IPS DF 6.9 (cell line): ENCODE results near the gene RSPH3.
"Not testable (repeated sequence)": the region's sequence is repeated elsewhere in the genome, so short reads cannot be mapped to it uniquely, and the experiment has no call there.

Experiments
- DNase-seq: peaks from one replicate; pipeline ENCODE4 v3.0.0-alpha.2; 2013; ENCODE audit warnings: low read depth, low spot score
- H3K27ac ChIP-seq: one replicate; pipeline ENCODE4 v1.5.1; 2013; ENCODE audit warnings: low read length, control low read depth
- H3K27me3 ChIP-seq: 2 replicates; pipeline ENCODE4 v1.6.1; 2013; ENCODE audit warnings: mild to moderate bottlenecking, low read length; ENCODE audit not compliant: control insufficient read depth, insufficient read depth
- H3K36me3 ChIP-seq: 2 replicates; pipeline ENCODE4 v1.6.1; 2013; ENCODE audit warnings: low read length; ENCODE audit not compliant: control insufficient read depth, insufficient read depth
- H3K4me1 ChIP-seq: 2 replicates; pipeline ENCODE4 v1.6.1; 2013; ENCODE audit warnings: low read length; ENCODE audit not compliant: control insufficient read depth, insufficient read depth
- H3K4me3 ChIP-seq: 2 replicates; pipeline ENCODE4 v1.5.1; 2013; ENCODE audit warnings: mild to moderate bottlenecking, low read length
- H3K9me3 ChIP-seq: 2 replicates; pipeline ENCODE4 v1.6.1; 2013; ENCODE audit warnings: low read length, inconsistent platforms; ENCODE audit not compliant: control insufficient read depth, insufficient read depth
- WGBS: extraction: QIAGEN DNeasy Blood & Tissue Kit; methylation state at CpG from one replicate; pipeline ENCODE4 v1.1.7; 2013; ENCODE audit warnings: mixed read lengths, missing lambda C conversion rate; ENCODE audit not compliant: insufficient read length, insufficient coverage; 5-methylcytosine and 5-hydroxymethylcytosine counted together

Gene RSPH3

GRCh38 chr6:158955255-158955654, 44.7 kb downstream of the RSPH3 start:
- no peak for DNase-seq
- no peak overlapping the region for H3K4me3 ChIP-seq
- H3K9me3 ChIP-seq: no peaks in the 10 kb centered on the region
- WGBS: no CpG with 5 or more reads among the region's 3 CpGs
- H3K27ac ChIP-seq: no peak overlapping the region
- no peaks in the 10 kb centered on the region for H3K27me3 ChIP-seq
- H3K4me1 ChIP-seq: no peaks in the 10 kb centered on the region
- no peaks in the 10 kb centered on the region for H3K36me3 ChIP-seq

- Histone ChIP-seq H3K4me3 (no peak overlapping the region), H3K36me3 (no peaks in the 10 kb centered on the region), H3K4me1 (no peaks in the 10 kb centered on the region), H3K27ac (no peak overlapping the region), H3K27me3 (no peaks in the 10 kb centered on the region), H3K9me3 (no peaks in the 10 kb centered on the region)
- DNase-seq: no peak
- no CpG with 5 or more reads among the region's 2 CpGs for WGBS
These were observed 45.2 kb downstream of the RSPH3 start for GRCh38 chr6:158954753-158955152.

GRCh38 chr6:158952011-158952410, 48.0 kb downstream of the RSPH3 start:
- no CpG with 5 or more reads among the region's 3 CpGs for WGBS
- DNase-seq, H3K4me3 ChIP-seq, H3K27me3 ChIP-seq, H3K9me3 ChIP-seq, H3K4me1 ChIP-seq, H3K27ac ChIP-seq, H3K36me3 ChIP-seq: not testable (repeated sequence)

DNA sequence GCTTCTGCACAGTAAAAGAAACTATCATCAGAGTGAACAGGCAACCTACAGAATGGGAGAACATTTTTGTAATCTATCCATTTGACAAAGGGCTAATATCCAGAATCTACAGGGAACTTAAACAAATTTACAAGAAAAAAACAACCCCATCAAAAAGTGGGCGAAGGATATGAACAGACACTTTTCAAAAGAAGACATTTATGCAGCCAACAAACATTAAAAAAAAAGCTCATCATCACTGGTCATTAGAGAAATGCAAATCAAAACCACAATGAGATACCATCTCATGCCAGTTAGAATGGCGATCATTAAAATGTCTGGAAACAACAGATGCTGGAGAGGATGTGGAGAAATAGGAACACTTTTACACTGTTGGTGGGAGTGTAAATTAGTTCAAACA, 48.4 kb downstream of the RSPH3 start:
- H3K27ac ChIP-seq, H3K4me3 ChIP-seq, DNase-seq, H3K27me3 ChIP-seq, H3K36me3 ChIP-seq, H3K9me3 ChIP-seq, H3K4me1 ChIP-seq: not testable (repeated sequence)
- no CpG with 5 or more reads among the region's 2 CpGs for WGBS

- Histone ChIP-seq H3K36me3 (no peaks in the 10 kb centered on the region), H3K27me3 (no peaks in the 10 kb centered on the region), H3K4me1 (no peaks in the 10 kb centered on the region), H3K9me3 (no peaks in the 10 kb centered on the region), H3K4me3 (no peak overlapping the region), H3K27ac (no peak overlapping the region)
- no peak for DNase-seq
- WGBS: no CpG with 5 or more reads among the region's 8 CpGs
These were observed 52.7 kb downstream of the RSPH3 start for GRCh38 chr6:158947284-158947683.

GRCh38 chr6:158943380-158944032, 56.5 kb downstream of the RSPH3 start:
- no peaks in the 10 kb centered on the region for H3K27me3 ChIP-seq
- no peak for DNase-seq
- no peak overlapping the region for H3K27ac ChIP-seq
- no peak overlapping the region for H3K4me3 ChIP-seq
- no peaks in the 10 kb centered on the region for H3K4me1 ChIP-seq
- H3K9me3 ChIP-seq: no peaks in the 10 kb centered on the region
- H3K36me3 ChIP-seq: no peaks in the 10 kb centered on the region
- WGBS: no CpG with 5 or more reads among the region's 3 CpGs

DNA sequence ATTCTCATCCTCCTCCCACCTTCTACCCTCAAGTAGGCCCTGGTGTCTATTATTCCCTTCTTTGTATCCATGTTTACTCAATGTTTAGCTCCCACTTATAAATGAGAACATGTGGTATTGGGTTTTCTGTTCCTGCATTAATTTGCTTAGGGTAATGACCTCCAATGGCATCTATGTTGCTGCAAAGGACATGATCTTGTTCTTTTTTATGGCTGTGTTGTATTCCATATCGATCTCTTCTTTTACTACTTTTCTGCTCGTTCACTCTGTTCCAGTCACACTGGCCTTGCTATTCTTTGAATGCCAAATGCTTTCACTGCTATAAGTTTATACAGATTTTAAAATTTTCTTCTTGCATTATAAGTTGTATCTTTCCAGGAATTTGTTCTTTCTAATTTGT, 57.7 kb downstream of the RSPH3 start:
- Histone ChIP-seq H3K4me3 (no peak overlapping the region), H3K36me3 (no peaks in the 10 kb centered on the region), H3K9me3 (no peaks in the 10 kb centered on the region), H3K27me3 (no peaks in the 10 kb centered on the region), H3K27ac (no peak overlapping the region), H3K4me1 (no peaks in the 10 kb centered on the region)
- no peak for DNase-seq
- WGBS: no CpG with 5 or more reads among the region's 2 CpGs

- Histone ChIP-seq H3K27me3 (no peaks in the 10 kb centered on the region), H3K9me3 (no peaks in the 10 kb centered on the region), H3K4me1 (no peaks in the 10 kb centered on the region), H3K4me3 (no peak overlapping the region), H3K36me3 (no peaks in the 10 kb centered on the region), H3K27ac (no peak overlapping the region)
- no CpG with 5 or more reads among the region's 2 CpGs for WGBS
- DNase-seq: no peak
These were observed 58.8 kb downstream of the RSPH3 start for GRCh38 chr6:158941246-158941645.

DNA sequence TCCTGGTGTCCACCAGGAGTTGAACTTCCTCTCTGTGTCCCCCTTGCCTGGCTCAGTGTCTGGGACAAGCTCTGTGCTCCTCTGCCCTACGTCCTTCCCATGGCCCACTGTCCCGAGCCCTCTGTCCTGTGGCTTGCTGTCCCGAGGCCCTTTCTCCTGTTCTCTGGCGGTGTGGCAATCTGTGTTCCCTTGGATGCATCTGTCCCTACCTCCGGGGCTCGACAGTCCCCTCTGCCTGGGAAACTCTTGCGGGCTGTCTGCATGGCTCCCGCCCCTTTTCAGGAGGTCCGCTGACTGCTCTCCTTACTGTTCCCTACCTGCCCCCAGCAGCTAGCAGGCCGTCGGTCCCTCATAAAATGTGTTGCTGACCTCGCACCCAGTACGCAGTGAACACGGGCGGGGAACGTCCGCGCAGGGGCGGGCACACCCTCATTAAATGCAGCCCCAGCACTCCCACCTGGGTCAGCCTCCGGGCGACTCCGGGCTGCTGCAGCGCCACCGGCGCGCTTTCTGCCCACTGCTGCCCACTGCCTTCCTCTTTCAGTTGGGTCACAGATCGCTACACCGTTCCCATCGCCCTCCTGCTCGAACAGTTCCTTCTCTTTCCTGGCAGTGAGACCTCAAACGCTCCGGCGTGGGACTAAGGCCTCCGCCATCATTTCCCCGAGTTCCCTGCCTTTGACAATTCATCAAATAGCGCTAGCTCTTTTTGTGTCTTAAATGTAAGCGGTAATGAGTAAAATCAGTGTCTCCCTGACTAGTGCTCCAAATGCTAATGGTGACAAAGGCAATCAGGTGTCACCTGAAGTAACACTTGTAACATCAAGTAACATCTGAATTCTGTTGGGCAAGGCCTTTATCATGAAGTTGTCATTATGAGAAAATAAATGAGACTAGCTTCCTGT, 60.5 kb downstream of the RSPH3 start:
- no peak overlapping the region for H3K4me3 ChIP-seq
- no peaks in the 10 kb centered on the region for H3K27me3 ChIP-seq
- H3K36me3 ChIP-seq: no peaks in the 10 kb centered on the region
- no peaks in the 10 kb centered on the region for H3K4me1 ChIP-seq
- DNase-seq: no peak
- H3K9me3 ChIP-seq: no peaks in the 10 kb centered on the region
- no CpG with 5 or more reads among the region's 37 CpGs for WGBS
- no peak overlapping the region for H3K27ac ChIP-seq

DNA sequence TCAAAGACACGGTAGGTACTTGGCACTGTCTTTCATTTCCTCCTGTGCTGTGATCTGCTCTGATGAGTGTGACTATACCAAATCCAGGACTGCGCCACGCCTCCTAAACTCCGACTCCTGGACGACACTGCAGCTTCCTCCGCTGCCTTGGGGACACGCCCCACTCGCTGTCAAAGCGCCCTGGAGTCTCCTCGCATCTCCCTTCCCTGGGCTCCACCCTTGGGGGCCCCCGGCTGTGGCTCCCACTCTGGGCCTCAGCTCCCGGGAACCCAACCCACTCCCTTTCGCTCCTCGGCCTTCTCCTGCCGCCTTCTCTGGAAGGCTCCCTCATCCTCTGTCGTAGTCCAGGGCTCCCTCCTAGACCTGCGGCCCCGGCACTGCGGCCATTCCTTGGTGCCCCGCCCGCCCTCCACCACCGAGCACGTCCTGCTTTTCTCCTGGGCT, 61.2 kb downstream of the RSPH3 start:
- Histone ChIP-seq H3K36me3 (no peaks in the 10 kb centered on the region), H3K27me3 (no peaks in the 10 kb centered on the region), H3K4me1 (no peaks in the 10 kb centered on the region), H3K27ac (no peak overlapping the region), H3K4me3 (no peak overlapping the region), H3K9me3 (no peaks in the 10 kb centered on the region)
- no CpG with 5 or more reads among the region's 23 CpGs for WGBS
- no peak for DNase-seq
